H1 (cell line): ENCODE data around the gene MSI2. TPM values are rescaled to one million over a fixed set of nuclear protein-coding genes. Genes with fewer than 3 reads are reported as not detected.

Source experiments
- CHD2 ChIP-seq: IDR thresholded peaks from 2 replicates; pipeline ENCODE4 v1.6.1; 2012; ENCODE audit warnings: low read length, improper control_type of control experiment
- CHD7 ChIP-seq: fragments of 300-600 bp; sonication (generic); IDR thresholded peaks from 2 replicates; pipeline ENCODE4 v1.7.1; 2012; ENCODE audit warnings: low read length, moderate library complexity, mild to moderate bottlenecking, inconsistent platforms; ENCODE audit not compliant: insufficient replicate concordance
- E2F6 ChIP-seq: IDR thresholded peaks from 2 replicates; pipeline ENCODE4 v1.6.1; 2012; ENCODE audit warnings: inconsistent platforms
- PHF8 ChIP-seq: fragments of 200-600 bp; sonication (generic); conservative IDR thresholded peaks from 2 replicates; pipeline ENCODE4 v1.7.1; 2012; ENCODE audit warnings: low read depth, mild to moderate bottlenecking, inconsistent platforms, low read length, moderate library complexity
- RAD21 ChIP-seq, 2 experiments: IDR thresholded peaks in 1 of 2; conservative IDR thresholded peaks in 1 of 2; 2 replicates each; pipeline ENCODE4 v1.6.1; 2011; ENCODE audit warnings: low read depth in 2 of 2, low read length in 2 of 2, improper control_type of control experiment in 1 of 2, inconsistent platforms in 1 of 2, mild to moderate bottlenecking in 1 of 2, moderate library complexity in 1 of 2
- USF2 ChIP-seq: IDR thresholded peaks from 2 replicates; pipeline ENCODE4 v1.6.1; 2011; ENCODE audit warnings: low read length, improper control_type of control experiment
- polyA plus RNA-seq, 7 experiments: library from polyadenylated mRNA; depleted of rRNA in 3 of 7; stranded (reverse) in 5 of 7; unstranded in 2 of 7; fragments of >200 nt in 5 of 7; fragments of 200-250 nt in 2 of 7; gene quantifications; 1 replicate in 5 of 7; 2 replicates in 1 of 7; 4 replicates in 1 of 7; pipeline versions ENCODE4 v1.2.1 to v1.2.3, GENCODE V29; 2011 to 2013; ENCODE audit warnings: missing spikeins in 2 of 7, mixed read lengths in 2 of 7
- total RNA-seq: library from RNA; stranded (reverse); fragmentation: NEBNext Ultra II Directional; extraction: Animal tissue kit (Norgen Biotek cat#: 25700); gene quantifications from 2 replicates; pipeline ENCODE4 v1.2.1, GENCODE V29; 2021

The MSI2 gene
- total and polyA plus RNA-seq, 2 of the 8 experiments (the other 6 are each of a cell fraction or from before 2014, with no cell fraction given), result 36.7 to 80.6 TPM

GRCh38 chr17:57363998-57364643 lies 107.8 kb downstream of the MSI2 start (continued):
- TF ChIP-seq CHD7 (no peak), PHF8 (no peak), USF2 (no peak), E2F6 (no peak), RAD21 (IDR thresholded peaks at IDR 0.05 in 1 of 2, conservative IDR thresholded peaks at IDR 0.05 in 1 of 2; ENCODE audit: low read depth in 2 of 2, low read length in 2 of 2) (no peak), CHD2 (no peak)
